Upper lobe of left lung (tissue), 6 donors: ENCODE data around the gene ATXN3. TPM values are rescaled to one million over a fixed set of nuclear protein-coding genes. Genes with fewer than 3 reads are reported as not detected.
"Not testable (repeated sequence)": the region's sequence is repeated elsewhere in the genome, so short reads cannot be mapped to it uniquely, and the experiment has no call there.

Experiments
- ATAC-seq, 2 donors: fragments of 200-7000 bp; cut with Tn5 transposase; one replicate each; pipeline ENCODE4 v1.9.1; 2022; ENCODE audit warnings: mild to moderate bottlenecking in 2 of 2, moderate library complexity in 2 of 2; ENCODE audit not compliant: low FRiP score in 2 of 2
- DNase-seq, 2 donors: peaks; one replicate each; pipeline ENCODE4 v3.0.0-alpha.2; 2019 to 2020
- H3K27ac ChIP-seq, 4 donors: fragments of 200-600 bp; sonication (generic); one replicate each; pipeline ENCODE4 v1.5.1; 2016 to 2019
- H3K27me3 ChIP-seq, 4 donors: fragments of 200-600 bp; sonication (generic); one replicate each; pipeline ENCODE4 v1.5.1; 2017 to 2019
- H3K36me3 ChIP-seq, 4 donors: fragments of 200-600 bp; sonication (generic); one replicate each; pipeline ENCODE4 v1.5.1; 2016 to 2019
- H3K4me1 ChIP-seq, 4 donors: fragments of 200-600 bp; sonication (generic); one replicate each; pipeline ENCODE4 v1.5.1; 2018 to 2019
- H3K4me3 ChIP-seq, 4 donors: fragments of 200-600 bp; sonication (generic); one replicate each; pipeline ENCODE4 v1.5.1; 2017 to 2019; ENCODE audit warnings: mild to moderate bottlenecking in 2 of 4, moderate library complexity in 1 of 4
- H3K9me3 ChIP-seq, 4 donors: fragments of 200-600 bp; sonication (generic); one replicate each; pipeline ENCODE4 v1.5.1; 2018 to 2019
- EP300 ChIP-seq, 4 donors: sonication (generic); formaldehyde crosslinking; IDR thresholded peaks; one replicate each; pipeline ENCODE4 v1.5.1; 2017; ENCODE audit warnings: antibody characterized with exemption in 4 of 4, control low read depth in 2 of 4
- POLR2A ChIP-seq, 4 donors: fragments of 450-650 bp; IDR thresholded peaks; one replicate each; pipeline ENCODE4 v1.5.1; 2016 to 2017; ENCODE audit warnings: antibody characterized with exemption in 4 of 4, mild to moderate bottlenecking in 2 of 4
- POLR2AphosphoS5 ChIP-seq, 2 donors: sonication (generic); formaldehyde crosslinking; IDR thresholded peaks; one replicate each; pipeline ENCODE4 v1.5.1; 2017; ENCODE audit warnings: antibody characterized with exemption in 2 of 2
- WGBS, 2 donors: methylation state at CpG; one replicate each; pipeline ENCODE4 v1.1.5; 2017 to 2018; 5-methylcytosine and 5-hydroxymethylcytosine counted together
- total RNA-seq, 6 donors: library from RNA; depleted of rRNA in 4 of 6; stranded (reverse); fragments of >200 nt in 4 of 6; gene quantifications; one replicate each; pipeline versions ENCODE4 v1.1.0 to v1.2.1, GENCODE V29; 2016 to 2021
- TF ChIP-seq, protein P1 (sequence below), 6 experiments: fragments of 450-650 bp in 4 of 6; fragments of 200-600 bp in 2 of 6; sonication (generic) in 2 of 6; IDR thresholded peaks; one replicate each; pipeline ENCODE4 v1.5.1; 2016 to 2019; ENCODE audit warnings: antibody characterized with exemption in 6 of 6
- donor health status: DM: no; HTN: no; CAD: no; lungs with moderate emphysema.
- donor health status: DM: no; HTN: yes; CAD: no; lungs with severe emphysema.

The ATXN3 gene
- total RNA-seq, 6 donors from 2014 or later: 17.8 to 154 (median 31.6) TPM

DNA sequence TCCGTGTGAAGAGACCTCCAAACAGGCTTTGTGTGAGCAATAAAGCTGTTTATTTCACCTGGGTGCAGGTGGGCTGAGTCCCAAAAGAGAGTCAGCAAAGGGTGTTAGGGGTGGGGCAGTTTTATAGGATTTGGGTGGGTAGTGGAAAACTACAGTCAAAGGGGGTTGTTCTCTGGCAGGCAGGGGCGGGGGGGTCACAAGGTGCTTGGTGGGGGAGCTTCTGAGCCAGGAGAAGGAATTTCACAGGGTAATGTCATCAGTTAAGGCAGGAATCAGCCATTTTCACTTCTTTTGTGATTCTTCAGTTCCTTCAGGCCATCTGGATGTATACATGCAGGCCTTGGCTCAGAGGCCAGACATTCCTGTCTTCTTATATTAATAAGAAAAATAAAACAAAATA is 64.6 kb downstream of the ATXN3 start:
- peaks cover 24 to 32% (median 26%) of the 10 kb centered on the region in 4 donors for H3K4me1 ChIP-seq
- not testable (repeated sequence) for H3K27me3 ChIP-seq, H3K36me3 ChIP-seq, ATAC-seq, H3K27ac ChIP-seq, H3K4me3 ChIP-seq, H3K9me3 ChIP-seq, DNase-seq
- WGBS, 2 donors: 88 to 96% methylated on average over 2 of the region's 2 CpGs

DNA sequence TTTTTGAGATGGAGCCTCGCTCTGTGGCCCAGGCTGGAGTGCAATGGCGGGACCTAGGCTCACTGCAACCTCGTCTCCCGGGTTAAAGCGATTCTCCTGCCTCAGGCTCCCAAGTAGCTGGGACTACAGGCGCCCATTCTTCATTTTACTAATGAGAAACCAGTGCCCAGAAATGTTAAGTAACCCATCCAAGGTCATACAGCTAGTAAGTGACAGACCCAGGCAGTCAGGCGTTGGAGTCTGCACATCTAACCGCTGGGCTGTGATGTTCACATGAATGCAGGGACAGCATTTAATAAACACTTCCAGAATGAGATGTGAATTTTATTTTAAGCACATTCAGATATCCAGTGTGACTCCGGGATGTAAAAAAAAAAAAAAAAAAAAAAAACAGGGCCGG is 65.2 kb downstream of the ATXN3 start:
- ATAC-seq (no peak), DNase-seq (no peak)
- TF ChIP-seq EP300 (IDR thresholded peaks at IDR 0.05) (no peak), POLR2AphosphoS5 (IDR thresholded peaks at IDR 0.05) (no peak), POLR2A (IDR thresholded peaks at IDR 0.05) (no peak)
- TF ChIP-seq, protein P1, sequence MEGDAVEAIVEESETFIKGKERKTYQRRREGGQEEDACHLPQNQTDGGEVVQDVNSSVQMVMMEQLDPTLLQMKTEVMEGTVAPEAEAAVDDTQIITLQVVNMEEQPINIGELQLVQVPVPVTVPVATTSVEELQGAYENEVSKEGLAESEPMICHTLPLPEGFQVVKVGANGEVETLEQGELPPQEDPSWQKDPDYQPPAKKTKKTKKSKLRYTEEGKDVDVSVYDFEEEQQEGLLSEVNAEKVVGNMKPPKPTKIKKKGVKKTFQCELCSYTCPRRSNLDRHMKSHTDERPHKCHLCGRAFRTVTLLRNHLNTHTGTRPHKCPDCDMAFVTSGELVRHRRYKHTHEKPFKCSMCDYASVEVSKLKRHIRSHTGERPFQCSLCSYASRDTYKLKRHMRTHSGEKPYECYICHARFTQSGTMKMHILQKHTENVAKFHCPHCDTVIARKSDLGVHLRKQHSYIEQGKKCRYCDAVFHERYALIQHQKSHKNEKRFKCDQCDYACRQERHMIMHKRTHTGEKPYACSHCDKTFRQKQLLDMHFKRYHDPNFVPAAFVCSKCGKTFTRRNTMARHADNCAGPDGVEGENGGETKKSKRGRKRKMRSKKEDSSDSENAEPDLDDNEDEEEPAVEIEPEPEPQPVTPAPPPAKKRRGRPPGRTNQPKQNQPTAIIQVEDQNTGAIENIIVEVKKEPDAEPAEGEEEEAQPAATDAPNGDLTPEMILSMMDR (IDR thresholded peaks at IDR 0.05): no peak
- Histone ChIP-seq H3K9me3 (no peaks in the 10 kb centered on the region), H3K36me3 (peaks cover 0 to 5% (median 2%) of the 10 kb centered on the region in 4 donors), H3K27ac (peak overlapping the region in 3 of 4 donors; percentile 95 to 96 (median 96)), H3K27me3 (no peaks in the 10 kb centered on the region), H3K4me3 (peak overlapping the region in 2 of 4 donors; percentile 64 to 87), H3K4me1 (peaks cover 26 to 37% (median 28%) of the 10 kb centered on the region in 4 donors)
- 88 to 94% methylated on average over 10 of the region's 10 CpGs for WGBS, 2 donors

DNA sequence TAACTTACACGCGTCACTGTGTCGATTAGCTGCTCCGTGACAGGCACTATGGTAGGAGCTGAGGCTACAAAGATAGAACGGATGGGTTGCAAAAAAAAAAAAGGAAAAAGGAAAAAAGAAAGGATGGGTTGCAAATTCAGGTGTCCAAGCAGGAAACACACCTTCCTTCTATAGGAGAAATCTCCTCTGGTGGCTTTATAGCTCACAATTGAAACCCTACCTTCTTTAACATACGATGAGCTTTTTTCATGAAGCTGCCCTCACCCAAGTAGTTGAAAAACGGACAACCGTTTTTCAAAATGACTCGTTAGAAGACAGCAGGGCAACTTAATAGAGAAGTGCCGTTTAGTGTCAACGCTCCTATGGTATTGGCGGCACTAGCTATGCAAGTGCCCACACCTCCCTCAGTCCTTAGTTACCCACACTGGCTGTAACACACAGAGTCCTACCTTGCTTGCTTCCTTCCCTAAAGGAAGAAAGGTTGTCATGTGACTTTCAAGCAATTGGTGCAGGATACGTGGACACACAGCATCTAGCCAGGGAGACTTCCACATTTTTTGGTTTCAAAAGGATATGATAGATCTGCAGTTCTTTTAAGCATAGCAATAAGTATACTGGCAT is 65.8 kb downstream of the ATXN3 start:
- Histone ChIP-seq H3K4me3 (peak overlapping the region; percentile 64 to 87 (median 76)), H3K4me1 (peaks cover 26 to 44% (median 30%) of the 10 kb centered on the region in 4 donors), H3K27ac (peak overlapping the region; percentile 95 to 98 (median 96)), H3K9me3 (no peaks in the 10 kb centered on the region), H3K27me3 (no peaks in the 10 kb centered on the region), H3K36me3 (peaks cover 0 to 4% (median 0%) of the 10 kb centered on the region in 4 donors)
- peak in 1 of 2 donors; percentile 39 for DNase-seq
- 1 to 2% methylated on average over 11 to 13 of the region's 13 CpGs for WGBS, 2 donors
- ATAC-seq: peak; percentile 35 to 75
- TF ChIP-seq EP300 (IDR thresholded peaks at IDR 0.05) (no peak), POLR2AphosphoS5 (IDR thresholded peaks at IDR 0.05) (peak in 1 of 2 donors; percentile 4)

- TF ChIP-seq, protein P1 (IDR thresholded peaks at IDR 0.05): peak in 2 of 6 experiments; percentile 14 to 31
- TF ChIP-seq POLR2A (IDR thresholded peaks at IDR 0.05): peak in 3 of 4 donors; percentile 52 to 85 (median 83)
- TF ChIP-seq POLR2AphosphoS5 (IDR thresholded peaks at IDR 0.05): peak; percentile 82 to 94
- peak in 1 of 4 donors; percentile 50 for TF ChIP-seq EP300 (IDR thresholded peaks at IDR 0.05)
- H3K9me3 ChIP-seq: no peaks in the 10 kb centered on the region
- H3K36me3 ChIP-seq: no peaks in the 10 kb centered on the region
- ATAC-seq (peak; percentile 100), DNase-seq (peak; percentile 97)
- WGBS, 2 donors: 0 to 1% methylated on average over 24 to 57 of the region's 57 CpGs
- H3K27me3 ChIP-seq: no peaks in the 10 kb centered on the region
- H3K4me3 ChIP-seq: peak within 1 kb of the TSS; percentile 64 to 87 (median 76)
- H3K27ac ChIP-seq: peak within 1 kb of the TSS; percentile 95 to 98 (median 96)
- peaks cover 26 to 46% (median 31%) of the 10 kb centered on the region in 4 donors for H3K4me1 ChIP-seq
Measured at GRCh38 chr14:92039719-92040430, 66.5 kb downstream of the ATXN3 start, which contains the start of gene TRIP11. TRIP11 (minus strand) TSS chr14:92040059; CDS start chr14:92039685, 374 bp downstream.

- Histone ChIP-seq H3K27ac (peak overlapping the region; percentile 95 to 98 (median 96)), H3K36me3 (no peaks in the 10 kb centered on the region), H3K4me3 (peak overlapping the region; percentile 64 to 87 (median 76)), H3K9me3 (no peaks in the 10 kb centered on the region), H3K27me3 (no peaks in the 10 kb centered on the region), H3K4me1 (peaks cover 26 to 46% (median 32%) of the 10 kb centered on the region in 4 donors)
- ATAC-seq: peak; percentile 71
- DNase-seq: peak; percentile 59 to 61
- TF ChIP-seq POLR2A (IDR thresholded peaks at IDR 0.05) (no peak), EP300 (IDR thresholded peaks at IDR 0.05) (no peak)
- TF ChIP-seq, protein P1 (IDR thresholded peaks at IDR 0.05): no peak
- 0 to 1% methylated on average over 21 to 22 of the region's 22 CpGs for WGBS, 2 donors
Measured at GRCh38 chr14:92039063-92039718, 67.2 kb downstream of the ATXN3 start.
